ENCODE results near the gene IGFL3. TPM values are rescaled to one million over a fixed set of nuclear protein-coding genes. Genes with fewer than 3 reads are reported as not detected.
"Not testable (repeated sequence)": the region's sequence is repeated elsewhere in the genome, so short reads cannot be mapped to it uniquely, and the experiment has no call there.

IGFL3 gene
- total RNA-seq, result not detected

DNA sequence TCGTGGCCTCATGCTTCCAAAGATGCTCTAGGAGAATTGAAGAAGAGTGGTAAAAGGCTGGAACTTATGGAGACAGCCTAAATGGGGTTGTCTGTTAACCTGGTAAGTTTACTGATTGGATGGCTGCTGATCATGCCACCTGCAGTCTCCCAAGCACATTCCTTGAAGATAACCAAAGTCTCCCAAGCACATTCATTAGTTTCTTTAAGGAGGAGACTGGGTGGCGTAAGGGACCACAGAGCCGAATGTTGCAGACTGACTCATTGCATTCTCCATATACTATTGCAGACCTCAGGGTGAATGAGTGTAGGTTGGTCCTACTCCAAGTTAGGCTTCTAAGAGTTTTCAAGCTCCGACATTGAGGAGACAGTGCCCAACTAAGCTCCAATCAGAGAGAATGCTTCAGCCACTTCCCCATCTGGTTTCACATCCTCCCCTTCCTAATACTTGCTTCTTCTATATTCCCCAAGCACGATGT, at the start of gene IGFL3:
TSS of gene IGFL3 (minus strand) at position 51 of the 478 bp plus-strand sequence. CDS start at position 12, 39 bp downstream.
- H3K27ac ChIP-seq, result no peak within 1 kb of the TSS
- no peaks in the 10 kb centered on the region for H3K27me3 ChIP-seq
- H3K4me1 ChIP-seq, result no peaks in the 10 kb centered on the region
- TF ChIP-seq, protein P1, sequence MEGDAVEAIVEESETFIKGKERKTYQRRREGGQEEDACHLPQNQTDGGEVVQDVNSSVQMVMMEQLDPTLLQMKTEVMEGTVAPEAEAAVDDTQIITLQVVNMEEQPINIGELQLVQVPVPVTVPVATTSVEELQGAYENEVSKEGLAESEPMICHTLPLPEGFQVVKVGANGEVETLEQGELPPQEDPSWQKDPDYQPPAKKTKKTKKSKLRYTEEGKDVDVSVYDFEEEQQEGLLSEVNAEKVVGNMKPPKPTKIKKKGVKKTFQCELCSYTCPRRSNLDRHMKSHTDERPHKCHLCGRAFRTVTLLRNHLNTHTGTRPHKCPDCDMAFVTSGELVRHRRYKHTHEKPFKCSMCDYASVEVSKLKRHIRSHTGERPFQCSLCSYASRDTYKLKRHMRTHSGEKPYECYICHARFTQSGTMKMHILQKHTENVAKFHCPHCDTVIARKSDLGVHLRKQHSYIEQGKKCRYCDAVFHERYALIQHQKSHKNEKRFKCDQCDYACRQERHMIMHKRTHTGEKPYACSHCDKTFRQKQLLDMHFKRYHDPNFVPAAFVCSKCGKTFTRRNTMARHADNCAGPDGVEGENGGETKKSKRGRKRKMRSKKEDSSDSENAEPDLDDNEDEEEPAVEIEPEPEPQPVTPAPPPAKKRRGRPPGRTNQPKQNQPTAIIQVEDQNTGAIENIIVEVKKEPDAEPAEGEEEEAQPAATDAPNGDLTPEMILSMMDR (IDR thresholded peaks at IDR 0.05), result no peak
- H3K4me3 ChIP-seq, result no peak within 1 kb of the TSS
- no peaks in the 10 kb centered on the region for H3K36me3 ChIP-seq
- no peaks in the 10 kb centered on the region for H3K9me3 ChIP-seq
- intact Hi-C loops (cut with DNase I), result no loop called here
- no peak for DNase-seq (ENCODE audit: low spot score in 2 of 2)

DNA sequence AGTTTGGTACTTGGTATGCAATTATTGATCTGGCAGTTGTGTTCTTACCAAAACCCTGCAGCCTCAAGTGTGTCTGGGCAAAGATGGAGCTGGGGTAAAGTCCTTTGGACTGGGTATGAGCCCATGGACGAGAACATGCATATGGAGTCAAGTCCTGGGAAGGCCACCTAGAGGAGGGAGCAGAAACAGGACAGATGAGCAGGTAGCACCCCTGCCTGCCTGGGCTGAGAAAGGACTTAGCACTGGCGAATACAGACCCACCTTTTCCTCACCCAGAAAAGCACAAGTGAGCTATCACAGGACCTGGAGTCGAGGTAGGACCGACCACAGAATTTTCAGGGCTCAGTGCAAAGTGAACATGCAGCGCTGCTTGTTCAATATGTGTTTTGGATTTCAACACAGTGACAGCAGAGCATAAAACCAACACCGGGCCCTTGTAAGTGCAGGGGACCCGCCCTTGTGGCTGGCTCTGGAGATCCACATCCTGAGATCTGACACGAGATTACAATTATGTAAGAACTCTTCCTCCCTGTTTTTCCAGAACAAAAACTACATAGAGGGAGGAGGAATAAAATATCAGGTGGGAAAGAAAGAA, 49.5 kb upstream of the IGFL3 start:
- no peak for DNase-seq (ENCODE audit: low spot score in 2 of 2)
- intact Hi-C loops (cut with DNase I), result no loop called here
- TF ChIP-seq, protein P1 (IDR thresholded peaks at IDR 0.05), result no peak
- Histone ChIP-seq H3K27me3 (no peaks in the 10 kb centered on the region), H3K9me3 (peaks cover 0 to 5% of the 10 kb centered on the region in 2 donors), H3K36me3 (no peaks in the 10 kb centered on the region), H3K4me1 (no peaks in the 10 kb centered on the region), H3K27ac (no peak overlapping the region), H3K4me3 (no peak overlapping the region)

DNA sequence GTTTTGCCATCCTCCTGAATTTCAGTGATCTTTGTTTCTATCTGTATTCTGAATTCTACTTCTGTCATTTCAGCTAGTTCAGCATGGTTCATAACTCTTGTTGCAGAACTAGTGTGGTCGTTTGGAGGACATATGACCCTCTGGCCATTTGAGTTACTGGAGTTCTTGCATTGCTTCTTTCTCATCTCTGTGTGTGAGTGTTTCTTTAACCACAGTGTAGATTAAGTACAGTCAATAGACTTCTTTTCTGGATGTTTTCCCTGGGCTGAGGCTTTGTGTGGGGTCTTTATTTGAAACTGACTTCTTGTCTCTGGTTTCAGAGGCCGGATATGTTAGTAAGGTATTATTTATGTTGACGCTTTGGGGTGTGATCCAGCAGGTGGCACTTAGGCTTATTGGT, 38.2 kb upstream of the IGFL3 start:
- no peaks in the 10 kb centered on the region for H3K27me3 ChIP-seq
- intact Hi-C loops (cut with DNase I), result no loop called here
- TF ChIP-seq, protein P1 (IDR thresholded peaks at IDR 0.05), result no peak
- no peak overlapping the region for H3K4me3 ChIP-seq
- no peak for DNase-seq (ENCODE audit: low spot score in 2 of 2)
- peaks cover 4 to 13% of the 10 kb centered on the region in 2 donors for H3K9me3 ChIP-seq
- H3K4me1 ChIP-seq, result no peaks in the 10 kb centered on the region
- H3K27ac ChIP-seq, result no peak overlapping the region
- no peaks in the 10 kb centered on the region for H3K36me3 ChIP-seq

DNA sequence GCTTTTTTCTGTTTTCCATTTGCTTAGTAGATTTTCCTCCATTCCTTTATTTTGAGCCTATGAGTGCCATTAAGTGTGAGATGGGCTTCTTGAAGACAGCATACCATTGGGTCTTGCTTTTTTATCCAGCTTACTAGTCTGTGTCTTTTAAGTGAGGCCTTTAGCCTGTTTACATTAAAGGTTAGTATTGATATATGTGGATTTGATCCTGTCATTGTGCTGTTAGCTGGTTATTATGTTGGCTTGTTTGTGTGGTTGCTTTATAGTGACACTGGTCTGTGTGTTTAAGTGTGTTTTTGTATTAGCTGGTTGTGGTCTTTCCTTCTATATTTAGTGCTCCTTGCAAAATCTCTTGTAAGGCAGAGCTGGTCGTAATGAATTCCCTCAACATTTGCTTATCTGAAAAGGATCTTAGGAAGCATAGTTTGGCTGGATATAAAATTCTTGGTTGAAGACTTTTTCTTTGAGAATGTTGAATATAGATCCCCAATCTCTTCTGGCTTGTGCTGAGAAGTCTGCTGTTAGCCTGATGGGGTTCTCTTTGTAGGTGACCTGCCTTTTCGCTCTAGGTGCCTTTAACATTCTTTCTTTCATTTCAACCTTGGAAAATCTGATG, 37.3 kb upstream of the IGFL3 start:
- H3K27me3 ChIP-seq; H3K4me1 ChIP-seq; H3K27ac ChIP-seq; H3K36me3 ChIP-seq; H3K4me3 ChIP-seq; DNase-seq (ENCODE audit: low spot score in 2 of 2); intact Hi-C loops (cut with DNase I): not testable (repeated sequence)
- H3K9me3 ChIP-seq, result peaks cover 4 to 13% of the 10 kb centered on the region in 2 donors

DNA sequence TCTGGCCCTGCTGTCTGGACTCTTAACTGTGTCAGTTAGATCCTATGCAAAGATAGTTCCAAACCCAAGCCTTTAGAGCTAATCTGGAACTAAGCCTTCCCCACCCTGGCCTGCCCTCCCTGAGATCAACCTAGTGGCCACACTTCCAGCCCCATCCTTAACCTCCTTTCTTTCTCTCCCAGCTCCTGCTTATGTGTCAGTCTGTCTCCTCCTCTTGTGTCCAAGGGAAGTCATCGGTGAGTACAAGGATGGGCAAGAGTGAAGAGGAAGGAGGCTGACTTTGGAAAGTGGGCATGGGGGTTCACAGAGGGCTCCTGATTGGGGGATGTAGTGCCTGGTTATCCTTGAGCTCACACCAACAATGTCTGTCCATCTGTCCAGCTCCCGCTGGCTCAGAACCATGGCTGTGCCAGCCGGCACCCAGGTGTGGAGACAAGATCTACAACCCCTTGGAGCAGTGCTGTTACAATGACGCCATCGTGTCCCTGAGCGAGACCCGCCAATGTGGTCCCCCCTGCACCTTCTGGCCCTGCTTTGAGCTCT, 35.8 kb upstream of the IGFL3 start:
- DNase-seq (ENCODE audit: low spot score in 2 of 2), result no peak
- H3K9me3 ChIP-seq, result peaks cover 4 to 13% of the 10 kb centered on the region in 2 donors
- intact Hi-C loops (cut with DNase I), result no loop called here
- H3K27ac ChIP-seq, result no peak overlapping the region
- H3K27me3 ChIP-seq, result no peaks in the 10 kb centered on the region
- TF ChIP-seq, protein P1 (IDR thresholded peaks at IDR 0.05), result no peak
- no peaks in the 10 kb centered on the region for H3K36me3 ChIP-seq
- H3K4me3 ChIP-seq, result no peak overlapping the region
- H3K4me1 ChIP-seq, result no peaks in the 10 kb centered on the region

All from ascending aorta (tissue), 2 donors.